ENCODE data around the gene EHMT1.
A peak's percentile ranks its signal among the peaks of the same experiment; 100 is the strongest.

Gene EHMT1

GRCh38 chr9:137646341-137646740 lies 27.5 kb downstream of the EHMT1 start:
- DNase-seq (ENCODE audit: low read depth), result no peak

- no peak for DNase-seq (ENCODE audit: low read depth)
Observed at GRCh38 chr9:137647096-137647714, 28.4 kb downstream of the EHMT1 start.

DNA sequence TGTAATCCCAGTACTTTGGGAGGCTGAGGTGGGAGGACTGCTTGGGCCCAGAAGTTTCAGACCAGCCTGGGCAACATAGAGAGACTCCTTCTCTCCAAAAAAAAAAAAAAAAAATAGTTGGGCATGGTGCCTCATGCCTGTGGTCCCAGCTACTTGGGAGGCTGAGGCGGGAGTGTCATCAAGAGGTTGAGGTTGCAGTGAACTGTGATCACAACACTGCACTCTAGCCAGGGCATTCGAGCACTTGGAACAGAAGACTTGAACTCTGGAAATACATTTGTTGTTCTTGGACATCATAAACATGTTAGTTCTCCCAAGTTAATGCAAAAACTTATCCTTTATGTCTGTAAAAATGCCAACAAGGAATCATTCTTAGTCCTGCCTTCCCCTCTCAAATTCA lies 29.6 kb downstream of the EHMT1 start:
- peak; percentile 30 for DNase-seq (ENCODE audit: low read depth)

GRCh38 chr9:137649553-137649952 lies 30.7 kb downstream of the EHMT1 start:
- no peak for DNase-seq (ENCODE audit: low read depth)

DNA sequence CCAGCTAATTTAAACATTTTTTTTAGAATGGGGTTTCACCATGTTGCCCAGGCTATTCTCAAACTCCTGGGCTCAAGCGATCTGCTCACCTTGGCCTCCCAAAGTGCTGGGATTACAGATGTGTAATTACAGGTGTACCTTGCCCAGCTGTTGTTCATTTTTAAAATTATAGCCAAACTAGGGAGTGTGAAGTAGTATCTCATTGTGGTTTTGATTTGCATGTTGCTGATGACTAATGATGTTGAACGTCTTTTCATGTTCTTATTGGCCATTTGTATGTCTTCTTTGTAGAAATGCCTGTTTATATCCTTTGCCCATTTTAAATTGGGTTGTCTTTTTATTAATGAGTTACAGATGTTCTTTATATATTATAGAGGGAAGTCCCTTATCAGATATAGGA lies 31.5 kb downstream of the EHMT1 start:
- DNase-seq (ENCODE audit: low read depth), result no peak

DNA sequence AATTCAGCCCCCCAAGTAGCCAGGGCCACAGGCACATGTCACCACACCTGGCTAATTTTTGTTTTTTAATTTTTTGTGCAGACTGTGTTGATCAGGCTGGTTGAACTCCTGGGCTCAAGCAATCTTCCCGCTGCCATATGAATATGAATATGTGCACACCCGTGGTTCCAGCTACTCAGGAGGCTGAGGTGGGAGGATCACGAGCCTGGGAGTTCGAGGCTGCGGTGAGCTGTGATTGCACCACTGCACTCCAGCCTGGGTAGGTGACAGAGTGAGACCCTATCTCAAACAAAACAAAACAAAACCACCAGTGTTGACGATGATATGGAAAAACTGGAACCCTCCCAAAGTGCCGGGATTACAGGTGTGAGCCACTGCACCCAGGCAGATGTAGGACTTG lies 32.0 kb downstream of the EHMT1 start:
- DNase-seq (ENCODE audit: low read depth), result no peak

DNA sequence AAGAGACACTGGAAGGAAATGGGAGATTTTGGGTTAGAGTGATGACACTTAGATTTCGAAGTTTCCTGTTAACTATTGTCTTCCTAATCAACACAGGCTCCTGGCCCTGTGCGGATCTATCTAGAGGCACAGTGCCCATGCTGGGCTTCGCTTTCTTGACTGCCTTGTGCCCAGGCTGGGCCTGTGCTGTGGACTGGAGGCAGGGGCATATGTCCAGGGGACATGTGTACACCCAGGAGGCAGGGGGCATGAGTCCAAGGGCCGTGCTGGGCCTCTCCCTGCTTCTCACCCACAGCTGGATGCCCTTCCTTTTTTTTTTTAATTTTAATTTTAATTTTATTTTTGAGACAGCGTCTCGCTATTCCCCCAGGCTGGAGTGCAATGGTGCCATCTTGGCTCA lies 37.6 kb downstream of the EHMT1 start:
- no peak for DNase-seq (ENCODE audit: low read depth)

GRCh38 chr9:137657606-137658005 lies 38.8 kb downstream of the EHMT1 start:
- DNase-seq (ENCODE audit: low read depth), result no peak

- DNase-seq (ENCODE audit: low read depth), result no peak
Observed at GRCh38 chr9:137658781-137659180, 40.0 kb downstream of the EHMT1 start.

DNA sequence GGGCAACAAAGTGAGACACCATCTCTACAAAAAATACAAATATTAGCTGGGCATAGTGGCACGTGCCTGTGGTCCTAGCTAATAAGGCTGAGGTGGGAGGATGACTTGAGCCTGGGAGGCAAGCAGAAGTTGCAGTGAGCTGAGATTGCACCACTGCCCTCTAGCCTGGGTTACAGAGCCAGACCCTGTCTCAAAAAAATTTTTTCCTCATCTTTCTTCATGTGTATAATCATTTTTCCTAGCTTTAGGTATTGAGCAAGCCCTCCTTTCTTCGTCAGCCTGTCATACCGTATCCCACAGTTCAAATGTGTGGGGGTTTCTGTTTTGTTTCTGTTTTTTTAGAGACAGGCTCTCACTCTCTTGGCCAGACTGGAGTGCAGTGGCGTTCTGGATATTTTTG lies 41.3 kb downstream of the EHMT1 start:
- DNase-seq (ENCODE audit: low read depth), result no peak

DNA sequence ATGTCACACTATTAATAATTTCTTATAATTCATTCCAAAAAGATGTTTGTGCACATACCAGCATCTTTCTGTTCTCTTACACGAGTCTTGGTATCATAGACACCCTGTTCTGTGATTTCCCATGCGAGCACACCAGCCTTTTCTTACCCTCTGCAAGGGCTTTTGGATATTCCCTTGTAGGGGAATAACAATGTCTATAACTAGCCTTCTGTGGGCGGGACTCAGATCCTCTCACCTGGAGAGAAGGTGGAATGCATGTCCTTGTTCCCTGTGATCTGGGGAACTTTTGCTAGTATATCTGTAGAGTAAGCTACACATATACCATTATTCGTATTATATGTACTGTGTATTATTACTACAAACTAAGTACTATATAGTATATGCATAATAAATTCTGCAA lies 44.8 kb downstream of the EHMT1 start:
- DNase-seq (ENCODE audit: low read depth), result no peak

DNA sequence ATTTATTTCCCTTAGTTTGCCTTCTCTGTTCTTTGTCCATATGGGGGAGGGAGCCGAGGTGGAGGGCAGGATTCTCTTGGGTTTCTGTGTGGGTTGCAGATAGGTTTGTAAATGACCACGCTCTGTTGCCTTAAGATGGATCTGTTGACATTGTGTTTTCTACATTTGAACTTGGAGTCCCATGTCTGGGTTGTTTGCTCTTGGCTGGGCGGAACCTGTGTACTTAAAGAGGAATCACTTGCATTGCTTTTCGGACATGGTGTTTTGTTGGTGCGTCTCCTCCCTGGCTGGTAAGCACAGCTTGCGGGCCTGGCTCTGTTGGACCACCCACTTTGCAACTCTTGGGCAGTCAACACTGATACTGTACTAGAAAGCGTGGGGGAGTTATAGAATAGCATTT lies 45.9 kb downstream of the EHMT1 start:
- no peak for DNase-seq (ENCODE audit: low read depth)

DNA sequence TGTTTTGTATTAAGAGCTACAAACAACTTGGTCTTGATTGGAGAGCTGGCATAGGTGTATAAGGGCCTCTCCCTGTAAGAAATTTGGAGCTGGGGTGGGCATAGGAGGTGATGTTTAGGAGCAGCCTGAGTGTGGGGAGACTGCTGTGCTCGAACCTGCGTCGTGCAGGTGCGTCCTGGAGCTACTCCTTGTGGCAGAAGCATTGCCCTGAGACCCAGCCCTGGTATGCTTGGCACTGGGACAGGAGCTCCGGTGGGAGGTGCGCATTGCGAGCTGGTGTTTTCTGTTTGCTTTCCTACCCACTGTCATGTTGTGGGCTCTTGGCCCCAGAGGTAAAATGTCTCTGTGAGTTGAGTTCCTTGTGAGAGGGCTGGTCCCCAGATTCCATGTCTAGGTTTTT lies 46.4 kb downstream of the EHMT1 start:
- DNase-seq (ENCODE audit: low read depth), result no peak

DNA sequence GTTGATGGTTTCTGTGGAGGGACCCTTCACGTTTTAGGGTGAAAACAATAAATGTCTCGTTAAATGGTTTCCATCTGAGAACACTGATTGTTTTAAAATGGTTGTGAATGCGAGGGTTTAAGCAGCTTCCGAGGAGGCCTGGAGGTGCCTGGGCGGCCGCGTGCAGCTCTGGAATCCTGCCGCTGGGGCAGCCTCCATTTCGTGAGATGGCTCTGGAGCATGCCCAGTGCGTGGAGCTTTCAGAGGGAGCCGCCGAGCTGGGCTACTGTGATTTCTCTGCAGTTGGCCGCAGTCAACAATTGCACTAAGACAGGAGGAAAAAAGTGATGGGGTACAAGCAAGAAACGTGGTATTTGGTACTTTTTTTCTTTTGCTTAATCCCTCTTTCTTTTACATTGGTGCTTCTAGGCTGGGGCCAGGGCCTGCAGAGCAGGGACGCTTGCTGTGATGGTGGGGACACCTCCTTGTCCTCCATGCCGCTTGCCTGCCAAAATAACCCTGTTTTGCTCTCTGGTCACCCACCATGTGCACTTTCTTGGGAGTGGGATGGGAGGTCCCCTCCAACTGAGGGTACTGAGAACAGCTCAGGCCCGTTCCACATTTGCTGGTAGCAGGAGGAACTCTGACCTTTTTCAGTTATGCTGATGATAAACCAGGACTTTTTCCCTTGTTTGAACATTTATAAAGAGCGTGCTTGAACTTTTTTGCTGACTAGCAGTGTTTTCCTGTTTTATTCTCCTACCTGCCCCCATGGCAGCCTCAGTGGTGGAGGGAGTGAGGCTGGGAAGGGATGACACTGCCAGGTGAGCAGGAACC lies 47.1 kb downstream of the EHMT1 start:
- no peak for DNase-seq (ENCODE audit: low read depth)

- DNase-seq (ENCODE audit: low read depth), result no peak
Observed at GRCh38 chr9:137666513-137666822, 47.7 kb downstream of the EHMT1 start.

GRCh38 chr9:137666955-137667670 lies 48.3 kb downstream of the EHMT1 start:
- no peak for DNase-seq (ENCODE audit: low read depth)

GRCh38 chr9:137668203-137668602 lies 49.4 kb downstream of the EHMT1 start:
- no peak for DNase-seq (ENCODE audit: low read depth)

GRCh38 chr9:137669261-137669672 lies 50.5 kb downstream of the EHMT1 start:
- DNase-seq (ENCODE audit: low read depth), result no peak

GRCh38 chr9:137670391-137671195 lies 51.8 kb downstream of the EHMT1 start:
- DNase-seq (ENCODE audit: low read depth), result no peak

DNA sequence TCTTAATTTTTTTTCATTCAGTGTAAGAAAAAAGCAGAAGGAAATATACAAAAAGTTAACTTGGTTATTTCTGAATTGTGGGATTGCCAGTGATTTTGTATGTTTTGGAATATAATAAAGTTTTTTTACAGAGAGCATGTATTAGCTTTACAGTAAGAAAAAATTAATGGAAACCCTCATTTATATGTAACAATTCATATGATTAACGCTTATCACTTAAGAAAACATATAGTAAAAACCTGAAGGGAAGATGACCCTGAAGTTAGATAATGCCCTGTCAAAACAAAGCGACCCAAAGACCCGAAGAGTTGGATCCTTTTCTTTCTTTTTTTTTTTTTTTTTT lies 52.4 kb downstream of the EHMT1 start:
- no peak for DNase-seq (ENCODE audit: low read depth)

GRCh38 chr9:137671721-137672120 lies 52.9 kb downstream of the EHMT1 start:
- DNase-seq (ENCODE audit: low read depth), result no peak

GRCh38 chr9:137672907-137673791 lies 54.3 kb downstream of the EHMT1 start:
- DNase-seq (ENCODE audit: low read depth), result peak; percentile 78
